Right atrium auricular region (tissue), 2 donors: ENCODE results near the gene MAGIX. TPM values are rescaled to one million over a fixed set of nuclear protein-coding genes. Genes with fewer than 3 reads are reported as not detected.

Experiments
- DNase-seq: peaks from one replicate; pipeline ENCODE4 v3.0.0-alpha.2; 2019; ENCODE audit warnings: low spot score
- H3K27ac ChIP-seq, 2 donors: fragments of 200-600 bp; sonication (generic); 1 replicate in 1 of 2; 2 replicates in 1 of 2; pipeline ENCODE4 v1.5.1; 2016 to 2019
- H3K27me3 ChIP-seq, 2 donors: fragments of 200-600 bp; sonication (generic); one replicate each; pipeline versions ENCODE4 v1.5.1 to v1.6.0; 2017 to 2019
- H3K36me3 ChIP-seq: fragments of 200-600 bp; sonication (generic); one replicate; pipeline ENCODE4 v1.5.1; 2016
- H3K4me1 ChIP-seq, 2 donors: fragments of 200-600 bp; sonication (generic); one replicate each; pipeline versions ENCODE4 v1.5.1 to v1.6.0; 2017 to 2019
- H3K4me3 ChIP-seq, 2 donors: fragments of 200-600 bp; sonication (generic); 1 replicate in 1 of 2; 2 replicates in 1 of 2; pipeline ENCODE4 v1.5.1; 2017 to 2019; ENCODE audit warnings: mild to moderate bottlenecking in 1 of 2, moderate library complexity in 1 of 2
- H3K9me3 ChIP-seq, 2 donors: fragments of 200-600 bp; sonication (generic); one replicate each; pipeline ENCODE4 v1.5.1; 2019
- total RNA-seq, 2 donors: library from RNA; depleted of rRNA; stranded (reverse); fragments of >200 nt; gene quantifications; one replicate each; pipeline ENCODE4 v1.1.0, GENCODE V29; 2016
- TF ChIP-seq, protein P1 (sequence below), 2 donors: fragments of 200-600 bp; sonication (generic); IDR thresholded peaks; one replicate each; pipeline ENCODE4 v1.5.1; 2019; ENCODE audit warnings: antibody characterized with exemption in 2 of 2

MAGIX gene
- total RNA-seq, 2 donors from 2014 or later: 18.9 to 23.4 TPM

GRCh38 chrX:49203536-49203935 lies 41.0 kb downstream of the MAGIX start:
- no peak for DNase-seq
- Histone ChIP-seq H3K27ac (peak overlapping the region; percentile 46 to 75), H3K4me1 (no peaks in the 10 kb centered on the region), H3K36me3 (no peaks in the 10 kb centered on the region), H3K4me3 (no peak overlapping the region), H3K9me3 (no peaks in the 10 kb centered on the region), H3K27me3 (no peaks in the 10 kb centered on the region)
- TF ChIP-seq, protein P1, sequence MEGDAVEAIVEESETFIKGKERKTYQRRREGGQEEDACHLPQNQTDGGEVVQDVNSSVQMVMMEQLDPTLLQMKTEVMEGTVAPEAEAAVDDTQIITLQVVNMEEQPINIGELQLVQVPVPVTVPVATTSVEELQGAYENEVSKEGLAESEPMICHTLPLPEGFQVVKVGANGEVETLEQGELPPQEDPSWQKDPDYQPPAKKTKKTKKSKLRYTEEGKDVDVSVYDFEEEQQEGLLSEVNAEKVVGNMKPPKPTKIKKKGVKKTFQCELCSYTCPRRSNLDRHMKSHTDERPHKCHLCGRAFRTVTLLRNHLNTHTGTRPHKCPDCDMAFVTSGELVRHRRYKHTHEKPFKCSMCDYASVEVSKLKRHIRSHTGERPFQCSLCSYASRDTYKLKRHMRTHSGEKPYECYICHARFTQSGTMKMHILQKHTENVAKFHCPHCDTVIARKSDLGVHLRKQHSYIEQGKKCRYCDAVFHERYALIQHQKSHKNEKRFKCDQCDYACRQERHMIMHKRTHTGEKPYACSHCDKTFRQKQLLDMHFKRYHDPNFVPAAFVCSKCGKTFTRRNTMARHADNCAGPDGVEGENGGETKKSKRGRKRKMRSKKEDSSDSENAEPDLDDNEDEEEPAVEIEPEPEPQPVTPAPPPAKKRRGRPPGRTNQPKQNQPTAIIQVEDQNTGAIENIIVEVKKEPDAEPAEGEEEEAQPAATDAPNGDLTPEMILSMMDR (IDR thresholded peaks at IDR 0.05): no peak

DNA sequence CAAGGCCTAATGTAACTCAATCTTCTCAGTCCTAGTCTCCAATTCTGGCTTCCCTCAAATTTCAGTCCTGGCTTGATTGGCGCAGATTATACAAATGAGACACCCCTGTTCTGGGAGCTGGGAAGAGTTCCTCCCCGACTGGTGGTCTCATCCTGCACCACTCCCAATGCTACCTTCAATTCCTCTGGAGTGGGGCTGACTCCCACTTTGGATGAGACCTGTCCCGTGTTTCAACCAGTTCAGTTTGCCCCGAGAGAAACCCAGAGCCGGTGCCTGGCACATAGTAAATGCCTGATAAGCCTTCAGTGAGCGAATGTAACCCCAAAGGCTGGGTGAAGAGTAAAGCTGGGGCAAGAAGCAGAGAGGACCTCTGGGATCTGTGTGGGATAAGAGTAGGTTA lies 41.5 kb downstream of the MAGIX start:
- H3K4me1 ChIP-seq: no peaks in the 10 kb centered on the region

GRCh38 chrX:49204709-49205108 lies 42.2 kb downstream of the MAGIX start:
- TF ChIP-seq, protein P1 (IDR thresholded peaks at IDR 0.05): no peak
- no peaks in the 10 kb centered on the region for H3K4me1 ChIP-seq
- H3K4me3 ChIP-seq: no peak overlapping the region
- no peak for DNase-seq
- no peaks in the 10 kb centered on the region for H3K27me3 ChIP-seq
- H3K36me3 ChIP-seq: no peaks in the 10 kb centered on the region
- H3K9me3 ChIP-seq: no peaks in the 10 kb centered on the region
- peak overlapping the region; percentile 46 to 75 for H3K27ac ChIP-seq

More for the DNA sequence above, 41.5 kb downstream of the MAGIX start:
- Histone ChIP-seq H3K27me3 (no peaks in the 10 kb centered on the region), H3K4me3 (no peak overlapping the region), H3K36me3 (no peaks in the 10 kb centered on the region), H3K27ac (peak overlapping the region; percentile 46 to 75), H3K9me3 (no peaks in the 10 kb centered on the region)
- TF ChIP-seq, protein P1 (IDR thresholded peaks at IDR 0.05): no peak
- DNase-seq: no peak

DNA sequence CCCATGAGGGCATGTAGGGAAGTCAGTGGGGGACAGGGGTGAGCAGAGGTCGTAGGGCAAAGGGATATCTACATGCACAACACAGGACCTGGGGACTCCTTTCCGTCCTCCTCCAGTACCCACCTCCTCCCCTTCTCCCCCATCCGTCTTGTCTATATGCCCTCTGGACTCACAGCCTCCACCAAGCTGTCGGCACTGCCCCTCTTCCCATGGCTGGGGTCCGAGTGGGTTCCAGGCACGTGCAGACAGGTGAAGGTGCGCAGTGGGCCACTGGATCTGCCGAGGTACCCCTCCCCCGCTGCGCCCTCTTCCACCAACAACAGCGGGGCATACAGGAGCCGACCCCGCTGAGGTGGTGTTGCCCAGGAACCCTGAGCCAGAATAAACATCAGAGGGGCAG lies 42.9 kb downstream of the MAGIX start:
- H3K27me3 ChIP-seq: no peaks in the 10 kb centered on the region
- peak overlapping the region in 1 of 2 donors; percentile 75 for H3K27ac ChIP-seq
- TF ChIP-seq, protein P1 (IDR thresholded peaks at IDR 0.05): no peak

DNA sequence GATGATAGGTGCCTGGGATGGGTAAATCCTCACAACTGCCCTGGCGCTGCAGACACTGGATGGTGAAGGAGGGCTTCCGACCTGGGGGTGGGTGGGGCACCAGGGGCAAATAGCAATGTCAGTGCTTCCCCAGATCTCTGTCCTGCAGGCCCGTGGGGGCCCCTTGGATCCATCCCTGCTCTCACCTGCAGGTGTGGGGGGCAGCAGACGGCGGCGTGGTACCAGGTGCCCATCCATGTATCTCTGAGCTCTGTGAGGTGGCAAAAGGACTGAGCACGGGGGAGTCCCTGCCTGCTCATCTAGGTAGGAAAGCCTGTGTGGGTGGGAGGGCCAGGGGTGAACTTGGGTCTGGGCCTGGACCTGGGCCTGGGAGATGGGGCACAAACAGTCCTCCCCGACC lies 44.0 kb downstream of the MAGIX start:
- no peaks in the 10 kb centered on the region for H3K4me1 ChIP-seq
- no peaks in the 10 kb centered on the region for H3K27me3 ChIP-seq
- no peaks in the 10 kb centered on the region for H3K9me3 ChIP-seq
- H3K27ac ChIP-seq: no peak overlapping the region
- no peak overlapping the region for H3K4me3 ChIP-seq
- DNase-seq: no peak
- H3K36me3 ChIP-seq: no peaks in the 10 kb centered on the region
- TF ChIP-seq, protein P1 (IDR thresholded peaks at IDR 0.05): no peak

More for the DNA sequence above, 42.9 kb downstream of the MAGIX start:
- Histone ChIP-seq H3K9me3 (no peaks in the 10 kb centered on the region), H3K36me3 (no peaks in the 10 kb centered on the region), H3K4me3 (no peak overlapping the region), H3K4me1 (no peaks in the 10 kb centered on the region)
- DNase-seq: no peak

DNA sequence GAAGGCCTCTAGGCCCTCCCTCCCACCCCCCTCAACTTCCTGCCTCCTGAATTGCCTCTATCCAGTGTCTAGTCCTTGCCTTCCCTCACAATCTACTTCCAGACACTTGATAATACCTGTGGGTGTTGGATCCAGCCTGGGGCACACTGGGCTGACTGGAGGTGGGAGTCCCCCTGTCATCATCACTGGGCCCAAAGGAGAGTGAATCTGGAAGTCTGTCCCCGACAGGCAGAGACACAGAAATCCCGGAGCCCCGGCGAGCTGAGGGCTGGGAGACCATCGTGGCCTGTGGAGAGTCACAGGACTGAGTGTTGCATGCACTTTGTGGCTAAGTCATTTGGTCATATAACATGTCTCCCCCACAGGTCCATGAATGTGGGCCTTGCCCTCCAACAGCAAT lies 45.8 kb downstream of the MAGIX start:
- TF ChIP-seq, protein P1 (IDR thresholded peaks at IDR 0.05): no peak
- no peaks in the 10 kb centered on the region for H3K36me3 ChIP-seq
- DNase-seq: no peak

More for the DNA sequence above, 45.8 kb downstream of the MAGIX start:
- Histone ChIP-seq H3K4me3 (no peak overlapping the region), H3K27me3 (no peaks in the 10 kb centered on the region), H3K4me1 (no peaks in the 10 kb centered on the region), H3K9me3 (no peaks in the 10 kb centered on the region), H3K27ac (no peak overlapping the region)
